ENCODE data around the gene NPAS2.

NPAS2 gene

GRCh38 chr2:100954044-100954420 is 134.1 kb downstream of the NPAS2 start:
- no peak overlapping the region for H3K4me3 ChIP-seq (ENCODE audit: low read depth, low read length)
- TF ChIP-seq CTCF (IDR thresholded peaks at IDR 0.05; ENCODE audit: control insufficient read depth, extremely low read depth, insufficient read depth): no peak
- DNase-seq (ENCODE audit: low read depth): no peak

DNA sequence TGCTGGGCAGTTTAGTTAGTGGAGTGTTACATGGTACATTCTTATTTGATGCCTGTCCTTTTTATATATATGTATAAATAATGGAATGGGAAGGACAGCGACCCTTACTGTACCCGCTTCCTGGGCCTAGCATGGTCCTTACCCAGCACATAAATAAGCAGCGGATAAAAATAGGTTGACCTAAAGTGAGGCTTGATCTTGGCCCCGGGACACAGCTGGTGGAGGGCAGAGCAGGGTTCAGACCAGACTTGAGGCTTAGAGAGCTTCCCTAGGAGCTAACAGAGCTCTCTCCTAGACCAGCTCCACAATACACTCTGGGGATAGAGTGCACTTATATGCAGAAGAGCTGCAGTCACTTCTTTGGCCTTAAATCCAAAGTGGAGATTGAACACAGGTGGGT is 135.3 kb downstream of the NPAS2 start:
- no peak overlapping the region for H3K4me3 ChIP-seq (ENCODE audit: low read depth, low read length)
- no peak for DNase-seq (ENCODE audit: low read depth)
- no peak for TF ChIP-seq CTCF (IDR thresholded peaks at IDR 0.05; ENCODE audit: control insufficient read depth, extremely low read depth, insufficient read depth)

DNA sequence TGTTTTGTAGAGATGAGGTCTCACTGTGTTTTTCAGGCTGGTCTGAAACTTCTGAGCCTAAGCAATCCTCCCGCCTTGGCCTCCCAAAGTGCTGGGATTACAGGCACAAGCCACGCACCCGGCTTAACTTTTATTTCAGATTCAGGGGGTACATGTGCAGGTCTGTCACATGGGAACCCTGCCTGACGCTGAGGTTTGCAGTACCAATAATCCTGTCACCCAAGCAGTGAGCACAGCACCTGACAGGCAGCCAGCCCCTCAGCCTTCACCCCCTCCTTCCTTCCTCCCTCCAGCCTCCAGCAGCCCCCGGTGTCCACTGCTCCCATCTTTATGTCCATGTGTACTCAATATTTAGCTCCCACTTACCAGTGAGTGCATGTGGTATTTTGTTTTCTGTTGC is 136.1 kb downstream of the NPAS2 start:
- no peak overlapping the region for H3K4me3 ChIP-seq (ENCODE audit: low read depth, low read length)
- DNase-seq (ENCODE audit: low read depth): no peak
- no peak for TF ChIP-seq CTCF (IDR thresholded peaks at IDR 0.05; ENCODE audit: control insufficient read depth, extremely low read depth, insufficient read depth)

DNA sequence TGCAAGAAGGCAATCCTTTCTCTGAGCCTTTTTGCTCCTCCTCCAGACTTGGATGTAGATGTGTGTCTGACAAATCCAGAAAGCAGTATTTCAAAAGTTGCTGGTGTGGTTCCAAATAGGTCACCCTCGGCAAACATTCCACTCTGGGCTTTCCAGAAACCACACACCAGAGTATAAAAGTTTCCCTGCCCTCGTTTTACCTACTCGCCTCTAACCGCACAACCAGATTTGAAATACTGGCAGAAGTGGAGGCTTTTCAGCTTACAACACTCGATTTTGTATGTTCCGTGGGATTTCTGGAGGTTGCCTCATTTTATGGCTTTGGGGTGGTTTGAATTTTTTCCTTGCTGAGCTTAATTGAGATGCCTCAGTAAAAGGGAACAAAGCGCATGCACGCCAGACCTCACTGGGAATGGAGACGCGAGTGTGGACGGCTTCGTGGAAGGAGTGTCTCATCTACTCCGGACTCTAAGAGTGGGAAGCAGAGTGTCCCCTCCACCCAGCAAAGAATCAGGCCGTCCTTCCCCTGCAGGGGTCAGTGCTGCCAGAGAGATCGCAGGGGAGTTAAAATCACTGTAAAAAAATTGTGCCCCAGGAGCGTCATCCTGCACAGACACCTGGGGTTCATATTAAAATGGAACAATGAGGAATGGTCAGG is 138.2 kb downstream of the NPAS2 start:
- no peak overlapping the region for H3K4me3 ChIP-seq (ENCODE audit: low read depth, low read length)
- TF ChIP-seq CTCF (IDR thresholded peaks at IDR 0.05; ENCODE audit: control insufficient read depth, extremely low read depth, insufficient read depth): no peak
- DNase-seq (ENCODE audit: low read depth): peak; percentile 52

- H3K4me3 ChIP-seq (ENCODE audit: low read depth, low read length): no peak overlapping the region
- no peak for TF ChIP-seq CTCF (IDR thresholded peaks at IDR 0.05; ENCODE audit: control insufficient read depth, extremely low read depth, insufficient read depth)
- DNase-seq (ENCODE audit: low read depth): peak; percentile 18
Observed at GRCh38 chr2:100959225-100959880, 139.4 kb downstream of the NPAS2 start.

GRCh38 chr2:100960688-100961087 is 140.7 kb downstream of the NPAS2 start:
- no peak for DNase-seq (ENCODE audit: low read depth)
- no peak for TF ChIP-seq CTCF (IDR thresholded peaks at IDR 0.05; ENCODE audit: control insufficient read depth, extremely low read depth, insufficient read depth)
- no peak overlapping the region for H3K4me3 ChIP-seq (ENCODE audit: low read depth, low read length)

Measured in LNCaP clone FGC (cell line).